Measurements from ENCODE around the gene EIPR1. TPM values are rescaled to one million over a fixed set of nuclear protein-coding genes. Genes with fewer than 3 reads are reported as not detected.

EIPR1 gene
- polyA plus RNA-seq, 2 of the 4 experiments (the other 2 are of a cell fraction) = 55.0 to 65.0 TPM

DNA sequence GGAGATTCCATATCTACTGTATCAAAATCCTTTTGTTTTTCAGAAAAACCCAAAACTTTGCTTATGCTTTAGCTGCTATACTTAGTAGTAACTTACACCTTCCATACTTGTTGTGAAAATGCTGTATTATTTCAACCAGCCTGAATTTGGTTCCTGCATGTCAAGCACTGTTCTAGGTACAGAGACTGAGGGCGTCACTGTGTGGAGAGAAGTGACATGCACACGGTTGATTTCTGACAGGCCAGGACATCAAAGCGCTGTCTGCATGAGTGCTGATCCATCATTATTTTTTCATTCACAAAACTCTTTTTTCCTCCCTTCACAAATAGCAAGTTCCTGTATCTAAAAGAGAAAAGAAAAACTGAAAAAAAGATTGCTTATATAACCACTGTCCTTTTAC is 33.5 kb upstream of the EIPR1 start:
- CTCF ChIA-PET = no interaction called here
- Histone ChIP-seq H3K27ac (no peak overlapping the region), H3K4me1 (no peaks in the 10 kb centered on the region), H3K9me3 (no peaks in the 10 kb centered on the region), H3K4me2 (no peak overlapping the region), H3K4me3 (no peak overlapping the region)
- no peak for FAIRE-seq
- 94% methylated on average over 3 of the region's 3 CpGs for WGBS (ENCODE audit: missing lambda C conversion rate)
- no peak for ATAC-seq
- TF ChIP-seq KDM5A (IDR thresholded peaks at IDR 0.05) (no peak), RCOR1 (IDR thresholded peaks at IDR 0.05; ENCODE audit: low read depth, low read length) (no peak), ZNF302 (CRISPR knock-in tag; IDR thresholded peaks at IDR 0.05) (no peak), ESRRA (IDR thresholded peaks at IDR 0.05; ENCODE audit: borderline replicate concordance, low read length) (no peak), CBX8 (IDR thresholded peaks at IDR 0.05) (no peak), HDAC2 (IDR thresholded peaks at IDR 0.05) (no peak), CEBPB (IDR thresholded peaks at IDR 0.05) (no peak), EHF (CRISPR knock-in tag; IDR thresholded peaks at IDR 0.05) (no peak), EP300 (IDR thresholded peaks at IDR 0.05) (no peak), POLR2A (IDR thresholded peaks at IDR 0.05; ENCODE audit: low read length) (no peak), EHMT2 (IDR thresholded peaks at IDR 0.05; ENCODE audit: low read depth) (no peak), GATA3 (IDR thresholded peaks at IDR 0.05; ENCODE audit: borderline replicate concordance) (no peak), ZFP36 (IDR thresholded peaks at IDR 0.05; ENCODE audit: borderline replicate concordance, partially characterized antibody) (no peak), TP53 (CRISPR knock-in tag; IDR thresholded peaks at IDR 0.05) (no peak), RAD21 (conservative IDR thresholded peaks at IDR 0.05 in 1 of 2, IDR thresholded peaks at IDR 0.05 in 1 of 2) (no peak)
- TF ChIP-seq, protein P1, sequence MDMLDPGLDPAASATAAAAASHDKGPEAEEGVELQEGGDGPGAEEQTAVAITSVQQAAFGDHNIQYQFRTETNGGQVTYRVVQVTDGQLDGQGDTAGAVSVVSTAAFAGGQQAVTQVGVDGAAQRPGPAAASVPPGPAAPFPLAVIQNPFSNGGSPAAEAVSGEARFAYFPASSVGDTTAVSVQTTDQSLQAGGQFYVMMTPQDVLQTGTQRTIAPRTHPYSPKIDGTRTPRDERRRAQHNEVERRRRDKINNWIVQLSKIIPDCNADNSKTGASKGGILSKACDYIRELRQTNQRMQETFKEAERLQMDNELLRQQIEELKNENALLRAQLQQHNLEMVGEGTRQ (IDR thresholded peaks at IDR 0.05) = no peak
- DNase-seq (ENCODE audit: low read depth in 1 of 2, low spot score in 1 of 2) = no peak
- POLR2A ChIA-PET = no interaction called here

DNA sequence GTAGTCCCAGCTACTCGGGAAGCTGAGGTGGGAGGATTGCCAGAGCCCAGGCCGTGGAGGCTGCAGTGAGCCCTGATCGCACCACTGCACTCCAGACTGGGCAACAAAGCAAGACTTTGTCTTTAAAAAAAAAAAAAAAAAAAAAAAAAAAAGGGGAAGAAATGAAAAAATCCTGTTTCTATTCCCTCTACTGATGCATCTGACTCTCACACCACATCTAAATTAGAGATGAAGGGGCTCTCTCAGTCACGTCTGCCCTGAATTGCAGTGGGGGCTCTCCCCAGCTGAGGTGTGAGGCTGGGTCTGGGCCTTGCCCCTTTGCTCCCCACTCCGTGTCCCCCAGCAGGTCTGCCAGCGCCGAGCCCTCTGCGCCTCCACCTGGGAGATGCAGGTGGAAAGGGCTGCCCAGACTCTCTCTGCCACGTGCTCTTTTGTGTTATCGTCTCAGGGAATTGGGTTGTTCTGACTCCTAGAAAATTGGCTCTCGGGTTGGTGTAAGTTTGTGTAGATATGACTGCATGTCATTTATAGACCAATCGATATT is 32.1 kb upstream of the EIPR1 start:
- POLR2A ChIA-PET = no interaction called here
- no peak overlapping the region for H3K4me3 ChIP-seq
- H3K4me2 ChIP-seq = no peak overlapping the region
- FAIRE-seq (no peak), ATAC-seq (no peak), DNase-seq (ENCODE audit: low read depth in 1 of 2, low spot score in 1 of 2) (no peak)
- TF ChIP-seq EHF (CRISPR knock-in tag; IDR thresholded peaks at IDR 0.05) (no peak), JUN (IDR thresholded peaks at IDR 0.05) (no peak), RARB (CRISPR knock-in tag; IDR thresholded peaks at IDR 0.05) (no peak), ZC3H11A (IDR thresholded peaks at IDR 0.05) (no peak), RFX5 (IDR thresholded peaks at IDR 0.05) (no peak)
- TF ChIP-seq, protein P2, sequence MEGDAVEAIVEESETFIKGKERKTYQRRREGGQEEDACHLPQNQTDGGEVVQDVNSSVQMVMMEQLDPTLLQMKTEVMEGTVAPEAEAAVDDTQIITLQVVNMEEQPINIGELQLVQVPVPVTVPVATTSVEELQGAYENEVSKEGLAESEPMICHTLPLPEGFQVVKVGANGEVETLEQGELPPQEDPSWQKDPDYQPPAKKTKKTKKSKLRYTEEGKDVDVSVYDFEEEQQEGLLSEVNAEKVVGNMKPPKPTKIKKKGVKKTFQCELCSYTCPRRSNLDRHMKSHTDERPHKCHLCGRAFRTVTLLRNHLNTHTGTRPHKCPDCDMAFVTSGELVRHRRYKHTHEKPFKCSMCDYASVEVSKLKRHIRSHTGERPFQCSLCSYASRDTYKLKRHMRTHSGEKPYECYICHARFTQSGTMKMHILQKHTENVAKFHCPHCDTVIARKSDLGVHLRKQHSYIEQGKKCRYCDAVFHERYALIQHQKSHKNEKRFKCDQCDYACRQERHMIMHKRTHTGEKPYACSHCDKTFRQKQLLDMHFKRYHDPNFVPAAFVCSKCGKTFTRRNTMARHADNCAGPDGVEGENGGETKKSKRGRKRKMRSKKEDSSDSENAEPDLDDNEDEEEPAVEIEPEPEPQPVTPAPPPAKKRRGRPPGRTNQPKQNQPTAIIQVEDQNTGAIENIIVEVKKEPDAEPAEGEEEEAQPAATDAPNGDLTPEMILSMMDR (IDR thresholded peaks at IDR 0.05) = no peak
- TF ChIP-seq, protein P3, sequence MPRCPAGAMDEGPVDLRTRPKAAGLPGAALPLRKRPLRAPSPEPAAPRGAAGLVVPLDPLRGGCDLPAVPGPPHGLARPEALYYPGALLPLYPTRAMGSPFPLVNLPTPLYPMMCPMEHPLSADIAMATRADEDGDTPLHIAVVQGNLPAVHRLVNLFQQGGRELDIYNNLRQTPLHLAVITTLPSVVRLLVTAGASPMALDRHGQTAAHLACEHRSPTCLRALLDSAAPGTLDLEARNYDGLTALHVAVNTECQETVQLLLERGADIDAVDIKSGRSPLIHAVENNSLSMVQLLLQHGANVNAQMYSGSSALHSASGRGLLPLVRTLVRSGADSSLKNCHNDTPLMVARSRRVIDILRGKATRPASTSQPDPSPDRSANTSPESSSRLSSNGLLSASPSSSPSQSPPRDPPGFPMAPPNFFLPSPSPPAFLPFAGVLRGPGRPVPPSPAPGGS (IDR thresholded peaks at IDR 0.05) = no peak
- TF ChIP-seq, protein P4, sequence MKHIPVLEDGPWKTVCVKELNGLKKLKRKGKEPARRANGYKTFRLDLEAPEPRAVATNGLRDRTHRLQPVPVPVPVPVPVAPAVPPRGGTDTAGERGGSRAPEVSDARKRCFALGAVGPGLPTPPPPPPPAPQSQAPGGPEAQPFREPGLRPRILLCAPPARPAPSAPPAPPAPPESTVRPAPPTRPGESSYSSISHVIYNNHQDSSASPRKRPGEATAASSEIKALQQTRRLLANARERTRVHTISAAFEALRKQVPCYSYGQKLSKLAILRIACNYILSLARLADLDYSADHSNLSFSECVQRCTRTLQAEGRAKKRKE (CRISPR knock-in tag; IDR thresholded peaks at IDR 0.05; ENCODE audit: low read depth) = no peak
- TF ChIP-seq, protein P5, sequence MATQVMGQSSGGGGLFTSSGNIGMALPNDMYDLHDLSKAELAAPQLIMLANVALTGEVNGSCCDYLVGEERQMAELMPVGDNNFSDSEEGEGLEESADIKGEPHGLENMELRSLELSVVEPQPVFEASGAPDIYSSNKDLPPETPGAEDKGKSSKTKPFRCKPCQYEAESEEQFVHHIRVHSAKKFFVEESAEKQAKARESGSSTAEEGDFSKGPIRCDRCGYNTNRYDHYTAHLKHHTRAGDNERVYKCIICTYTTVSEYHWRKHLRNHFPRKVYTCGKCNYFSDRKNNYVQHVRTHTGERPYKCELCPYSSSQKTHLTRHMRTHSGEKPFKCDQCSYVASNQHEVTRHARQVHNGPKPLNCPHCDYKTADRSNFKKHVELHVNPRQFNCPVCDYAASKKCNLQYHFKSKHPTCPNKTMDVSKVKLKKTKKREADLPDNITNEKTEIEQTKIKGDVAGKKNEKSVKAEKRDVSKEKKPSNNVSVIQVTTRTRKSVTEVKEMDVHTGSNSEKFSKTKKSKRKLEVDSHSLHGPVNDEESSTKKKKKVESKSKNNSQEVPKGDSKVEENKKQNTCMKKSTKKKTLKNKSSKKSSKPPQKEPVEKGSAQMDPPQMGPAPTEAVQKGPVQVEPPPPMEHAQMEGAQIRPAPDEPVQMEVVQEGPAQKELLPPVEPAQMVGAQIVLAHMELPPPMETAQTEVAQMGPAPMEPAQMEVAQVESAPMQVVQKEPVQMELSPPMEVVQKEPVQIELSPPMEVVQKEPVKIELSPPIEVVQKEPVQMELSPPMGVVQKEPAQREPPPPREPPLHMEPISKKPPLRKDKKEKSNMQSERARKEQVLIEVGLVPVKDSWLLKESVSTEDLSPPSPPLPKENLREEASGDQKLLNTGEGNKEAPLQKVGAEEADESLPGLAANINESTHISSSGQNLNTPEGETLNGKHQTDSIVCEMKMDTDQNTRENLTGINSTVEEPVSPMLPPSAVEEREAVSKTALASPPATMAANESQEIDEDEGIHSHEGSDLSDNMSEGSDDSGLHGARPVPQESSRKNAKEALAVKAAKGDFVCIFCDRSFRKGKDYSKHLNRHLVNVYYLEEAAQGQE (IDR thresholded peaks at IDR 0.05) = no peak
- H3K27ac ChIP-seq = no peak overlapping the region
- CTCF ChIA-PET = interaction anchor here (0.6 kb wide), 1 partner anchor 14 kb away, joined by 4 read pairs; no protein-coding TSS in a partner anchor
- H3K4me1 ChIP-seq = no peaks in the 10 kb centered on the region
- 93% methylated on average over 12 of the region's 12 CpGs for WGBS (ENCODE audit: missing lambda C conversion rate)
- H3K9me3 ChIP-seq = no peaks in the 10 kb centered on the region
